IMR-90 (cell line): Measurements from ENCODE around the gene SVOPL. TPM values are rescaled to one million over a fixed set of nuclear protein-coding genes. Genes with fewer than 3 reads are reported as not detected.

ENCODE experiments used
- ATAC-seq: fragments of 200-7000 bp; cut with Tn5 transposase; 2 replicates; pipeline ENCODE4 v1.9.1; 2020; ENCODE audit warnings: low read depth, mild to moderate bottlenecking, moderate library complexity
- BruUV-seq: library from RNA; stranded (reverse); fragments of 400-500 nt; replicated peaks from 2 replicates; lab custom pipeline; 2021; lab: Mats Ljungman, UMichigan
- CTCF ChIA-PET: fragments of 300-600 bp; formaldehyde crosslinking; extraction: SDS; loops from one replicate; lab custom pipeline; 2021; ENCODE audit warnings: antibody characterized with exemption; lab: Yijun Ruan, JAX
- POLR2A ChIA-PET: fragments of 300-600 bp; sonication (Branson Sonifier 250); formaldehyde crosslinking; loops from one replicate; lab custom pipeline; 2022; ENCODE audit warnings: antibody characterized with exemption; ENCODE audit not compliant: unreplicated experiment; lab: Charles Lee
- DNase-seq: peaks from one replicate; pipeline ENCODE4 v3.0.0; 2013
- H2AFZ ChIP-seq: replicated peaks from 2 replicates; pipeline ENCODE3; 2013; ENCODE audit warnings: low read length, mild to moderate bottlenecking; ENCODE audit not compliant: poor library complexity
- H2AK5ac ChIP-seq: 2 replicates; pipeline ENCODE4 v1.6.1; 2013; ENCODE audit warnings: low read depth, low read length, inconsistent platforms
- H2AK9ac ChIP-seq: replicated peaks from 2 replicates; pipeline ENCODE3; 2013; ENCODE audit warnings: mild to moderate bottlenecking, low read depth, low read length, moderate library complexity; ENCODE audit not compliant: poor library complexity
- H2BK120ac ChIP-seq: 2 replicates; pipeline ENCODE4 v1.6.1; 2013; ENCODE audit warnings: low read depth, low read length, inconsistent platforms
- H2BK15ac ChIP-seq: 3 replicates; pipeline ENCODE4 v1.6.1; 2013; ENCODE audit warnings: low read depth, low read length, inconsistent platforms
- H2BK20ac ChIP-seq: 2 replicates; pipeline ENCODE4 v1.6.1; 2013; ENCODE audit warnings: low read depth, mild to moderate bottlenecking, inconsistent platforms, low read length, moderate library complexity
- H2BK5ac ChIP-seq: 2 replicates; pipeline ENCODE4 v1.6.1; 2013; ENCODE audit warnings: mild to moderate bottlenecking, low read depth, low read length, inconsistent platforms; ENCODE audit not compliant: poor library complexity, severe bottlenecking
- H3K14ac ChIP-seq: replicated peaks from 2 replicates; pipeline ENCODE4 v1.6.1; 2013; ENCODE audit warnings: low read depth, low read length, inconsistent platforms
- H3K18ac ChIP-seq: 2 replicates; pipeline ENCODE4 v1.6.1; 2013; ENCODE audit warnings: low read depth, low read length, control low read depth
- H3K23ac ChIP-seq: 2 replicates; pipeline ENCODE4 v1.6.1; 2013; ENCODE audit warnings: low read depth, low read length, inconsistent platforms
- H3K27ac ChIP-seq: 2 replicates; pipeline ENCODE4 v1.5.1; 2013; ENCODE audit warnings: mild to moderate bottlenecking, control low read depth, low read length; ENCODE audit not compliant: insufficient read depth
- H3K27me3 ChIP-seq: 2 replicates; pipeline ENCODE4 v1.6.1; 2013; ENCODE audit warnings: low read length; ENCODE audit not compliant: control insufficient read depth, insufficient read depth
- H3K36me3 ChIP-seq: 2 replicates; pipeline ENCODE4 v1.6.1; 2013; ENCODE audit warnings: low read length, mixed read lengths; ENCODE audit not compliant: control insufficient read depth, insufficient read depth
- H3K4ac ChIP-seq: 2 replicates; pipeline ENCODE4 v1.6.1; 2013; ENCODE audit warnings: low read depth, low read length, inconsistent platforms
- H3K4me1 ChIP-seq: 2 replicates; pipeline ENCODE4 v1.6.1; 2013; ENCODE audit warnings: low read length, mixed read lengths; ENCODE audit not compliant: control insufficient read depth, insufficient read depth
- H3K4me2 ChIP-seq: 2 replicates; pipeline ENCODE4 v1.6.1; 2013; ENCODE audit warnings: low read depth, mild to moderate bottlenecking, control low read depth, low read length, moderate library complexity
- H3K4me3 ChIP-seq: 2 replicates; pipeline ENCODE4 v1.5.1; 2013; ENCODE audit warnings: low read depth, mild to moderate bottlenecking, control low read depth, low read length, moderate library complexity; ENCODE audit not compliant: insufficient read depth
- H3K56ac ChIP-seq: 2 replicates; pipeline ENCODE4 v1.6.1; 2013; ENCODE audit warnings: low read length, inconsistent platforms; ENCODE audit not compliant: insufficient read depth; ENCODE audit errors: extremely low read depth
- H3K79me1 ChIP-seq, 2 experiments: 2 replicates each; pipeline ENCODE4 v1.6.1; 2013; ENCODE audit warnings: low read length in 2 of 2, inconsistent platforms in 1 of 2, low read depth in 1 of 2
- H3K9ac ChIP-seq: 2 replicates; pipeline ENCODE4 v1.6.1; 2013; ENCODE audit warnings: low read depth, low read length, control low read depth
- H3K9me1 ChIP-seq: 2 replicates; pipeline ENCODE4 v1.6.1; 2013; ENCODE audit warnings: low read length, inconsistent platforms; ENCODE audit not compliant: insufficient read depth
- H3K9me3 ChIP-seq: 2 replicates; pipeline ENCODE4 v1.6.1; 2013; ENCODE audit warnings: low read length; ENCODE audit not compliant: control insufficient read depth, insufficient read depth
- H4K20me1 ChIP-seq: 2 replicates; pipeline ENCODE4 v1.6.1; 2013; ENCODE audit warnings: low read length, inconsistent platforms; ENCODE audit not compliant: insufficient read depth
- H4K5ac ChIP-seq: 2 replicates; pipeline ENCODE4 v1.6.1; 2013; ENCODE audit warnings: mild to moderate bottlenecking, low read depth, low read length, control low read depth
- H4K8ac ChIP-seq, 2 experiments: 2 replicates each; pipeline ENCODE4 v1.6.1; 2013; ENCODE audit warnings: low read depth in 2 of 2, low read length in 2 of 2, control low read depth in 1 of 2, inconsistent platforms in 1 of 2
- H4K91ac ChIP-seq: 2 replicates; pipeline ENCODE4 v1.6.1; 2013; ENCODE audit warnings: low read depth, low read length, inconsistent platforms; ENCODE audit not compliant: insufficient read depth
- MAFK ChIP-seq: IDR thresholded peaks from 2 replicates; pipeline ENCODE4 v1.6.1; 2012; ENCODE audit warnings: low read depth, low read length, improper control_type of control experiment
- POLR2A ChIP-seq: IDR thresholded peaks from 2 replicates; pipeline ENCODE4 v1.6.1; 2012; ENCODE audit warnings: mild to moderate bottlenecking, low read depth, low read length
- RAD21 ChIP-seq: IDR thresholded peaks from 2 replicates; pipeline ENCODE4 v1.6.1; 2012; ENCODE audit warnings: low read length, improper control_type of control experiment
- RCOR1 ChIP-seq: IDR thresholded peaks from 2 replicates; pipeline ENCODE4 v1.6.1; 2012; ENCODE audit warnings: mild to moderate bottlenecking, low read length, improper control_type of control experiment; ENCODE audit not compliant: insufficient replicate concordance
- SMC3 ChIP-seq: fragments of 150-350 bp; IDR thresholded peaks from 2 replicates; pipeline ENCODE4 v1.6.1; 2016; ENCODE audit warnings: low read depth, mild to moderate bottlenecking, antibody characterized with exemption, low read length, moderate library complexity
- WGBS, 2 experiments: methylation state at CpG; one replicate each; pipeline versions ENCODE4 v1.1.5 to v1.1.7; 2013; ENCODE audit warnings: missing lambda C conversion rate in 2 of 2; ENCODE audit not compliant: insufficient read length in 1 of 2; ENCODE audit errors: extremely low coverage in 2 of 2; 5-methylcytosine and 5-hydroxymethylcytosine counted together
- dilution Hi-C: fragments of 300-500 bp; cut with HindIII; formaldehyde crosslinking; loops from one replicate; pipeline ENCODE4 v1.14.3; 2018; ENCODE audit warnings: low sequenced_read_pairs; ENCODE audit not compliant: unreplicated experiment
- in situ Hi-C: fragments of 300-500 bp; cut with MboI; formaldehyde crosslinking; loops from 3 replicates; pipeline ENCODE4 v1.14.3; 2019; ENCODE audit warnings: low sequenced_read_pairs, inconsistent platforms, mixed read lengths
- intact Hi-C: fragments of 100-400 bp; cut with micrococcal nuclease; formaldehyde crosslinking; loops from 2 replicates; pipeline ENCODE4 v1.10.0; 2022
- polyA plus RNA-seq, 3 experiments: library from polyadenylated mRNA; depleted of rRNA; stranded (reverse); fragments of >200 nt; gene quantifications; 2 replicates each; pipeline ENCODE4 v1.2.3, GENCODE V29; 2012; ENCODE audit warnings: low replicate concordance in 1 of 3
- total RNA-seq: library from RNA; depleted of rRNA; stranded (reverse); fragments of >200 nt; gene quantifications from 2 replicates; pipeline ENCODE4 v1.2.3, GENCODE V29; 2012
- TF ChIP-seq, protein P1 (sequence below): conservative IDR thresholded peaks from 2 replicates; pipeline ENCODE4 v1.5.1; 2012; ENCODE audit warnings: mild to moderate bottlenecking, low read depth, low read length, improper control_type of control experiment

SVOPL gene
- total and polyA plus RNA-seq, 2 of the 4 experiments (the other 2 are of a cell fraction), result not detected

- no peak overlapping the region for H3K4me2 ChIP-seq
- no peak overlapping the region for H3K27ac ChIP-seq
- H2AFZ ChIP-seq, result no peak overlapping the region
- H3K18ac ChIP-seq, result no peak overlapping the region
- H3K4me3 ChIP-seq, result no peak overlapping the region
- H3K9ac ChIP-seq, result no peak overlapping the region
- no peak overlapping the region for H2BK15ac ChIP-seq
- BruUV-seq, result no TSS peak
- intact Hi-C loops (no loop called here), dilution Hi-C loops (no loop called here), in situ Hi-C loops (no loop called here)
- no peaks in the 10 kb centered on the region for H3K36me3 ChIP-seq
- H3K56ac ChIP-seq, result no peak overlapping the region
- no peak overlapping the region for H2BK120ac ChIP-seq
- H4K8ac ChIP-seq, result no peak overlapping the region
- H2BK20ac ChIP-seq, result no peak overlapping the region
- ATAC-seq (no peak), DNase-seq (no peak)
- no peak overlapping the region for H3K4ac ChIP-seq
- ChIA-PET CTCF (interaction anchor here (0.6 to 1.0 kb wide), 3 partner anchors 13 to 667 kb away, joined by 3 to 5 read pairs (median 4); no protein-coding TSS in a partner anchor), POLR2A (no interaction called here)
- H3K14ac ChIP-seq, result no peak overlapping the region
- WGBS, 2 experiments, result no CpG with 5 or more reads among the region's 2 CpGs
- no peaks in the 10 kb centered on the region for H3K27me3 ChIP-seq
- H4K20me1 ChIP-seq, result no peaks in the 10 kb centered on the region
- no peaks in the 10 kb centered on the region for H3K9me3 ChIP-seq
- no peak overlapping the region for H2AK9ac ChIP-seq
- no peaks in the 10 kb centered on the region for H3K9me1 ChIP-seq
- H3K79me1 ChIP-seq, result no peaks in the 10 kb centered on the region
- H3K4me1 ChIP-seq, result no peaks in the 10 kb centered on the region
- no peak overlapping the region for H2BK5ac ChIP-seq
- H3K23ac ChIP-seq, result no peak overlapping the region
- H4K91ac ChIP-seq, result no peak overlapping the region
- no peak overlapping the region for H4K5ac ChIP-seq
- H2AK5ac ChIP-seq, result no peak overlapping the region
- TF ChIP-seq SMC3 (no peak), MAFK (no peak), RAD21 (no peak), POLR2A (no peak), RCOR1 (no peak)
- TF ChIP-seq, protein P1, sequence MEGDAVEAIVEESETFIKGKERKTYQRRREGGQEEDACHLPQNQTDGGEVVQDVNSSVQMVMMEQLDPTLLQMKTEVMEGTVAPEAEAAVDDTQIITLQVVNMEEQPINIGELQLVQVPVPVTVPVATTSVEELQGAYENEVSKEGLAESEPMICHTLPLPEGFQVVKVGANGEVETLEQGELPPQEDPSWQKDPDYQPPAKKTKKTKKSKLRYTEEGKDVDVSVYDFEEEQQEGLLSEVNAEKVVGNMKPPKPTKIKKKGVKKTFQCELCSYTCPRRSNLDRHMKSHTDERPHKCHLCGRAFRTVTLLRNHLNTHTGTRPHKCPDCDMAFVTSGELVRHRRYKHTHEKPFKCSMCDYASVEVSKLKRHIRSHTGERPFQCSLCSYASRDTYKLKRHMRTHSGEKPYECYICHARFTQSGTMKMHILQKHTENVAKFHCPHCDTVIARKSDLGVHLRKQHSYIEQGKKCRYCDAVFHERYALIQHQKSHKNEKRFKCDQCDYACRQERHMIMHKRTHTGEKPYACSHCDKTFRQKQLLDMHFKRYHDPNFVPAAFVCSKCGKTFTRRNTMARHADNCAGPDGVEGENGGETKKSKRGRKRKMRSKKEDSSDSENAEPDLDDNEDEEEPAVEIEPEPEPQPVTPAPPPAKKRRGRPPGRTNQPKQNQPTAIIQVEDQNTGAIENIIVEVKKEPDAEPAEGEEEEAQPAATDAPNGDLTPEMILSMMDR, result no peak
Observed at GRCh38 chr7:138588986-138589385, 112.2 kb downstream of the SVOPL start.
